HCT116 (cell line): ENCODE results near the gene SLC2A9. TPM values are rescaled to one million over a fixed set of nuclear protein-coding genes. Genes with fewer than 3 reads are reported as not detected.

ENCODE experiments used
- ATAC-seq: fragments of 200-7000 bp; cut with Tn5 transposase; 2 replicates; pipeline ENCODE4 v1.9.1; 2020; ENCODE audit warnings: mild to moderate bottlenecking, moderate library complexity
- BruUV-seq: library from RNA; stranded (reverse); fragments of 400-500 nt; replicated peaks from 2 replicates; lab custom pipeline; 2021; lab: Mats Ljungman, UMichigan
- CTCF ChIA-PET: fragments of 300-600 bp; sonication (Branson Sonifier 250); formaldehyde crosslinking; loops from one replicate; lab custom pipeline; 2021; ENCODE audit warnings: antibody characterized with exemption; lab: Charles Lee
- POLR2A ChIA-PET: fragments of 300-600, 350-600 bp; sonication (Branson Sonifier 250); formaldehyde crosslinking; loops from one replicate; lab custom pipeline; 2021; ENCODE audit warnings: antibody characterized with exemption; lab: Charles Lee
- RAD21 ChIA-PET, 2 experiments: fragments of 300-600 bp; sonication (Branson Sonifier 250); formaldehyde crosslinking; loops; one replicate each; lab custom pipeline; 2023; ENCODE audit warnings: low total read pairs in 2 of 2; ENCODE audit not compliant: uncharacterized antibody in 2 of 2, unreplicated experiment in 2 of 2, low non-redundant PET in 1 of 2; lab: Charles Lee
- DNase-seq: peaks from one replicate; pipeline ENCODE4 v3.0.0-alpha.2; 2010; ENCODE audit warnings: low read depth, low spot score
- H2AFZ ChIP-seq: fragments of 200-600 bp; shearing (Covaris generic), sonication (generic); 2 replicates; pipeline ENCODE4 v1.6.1; 2017; ENCODE audit warnings: low read depth, mixed run types, mixed read lengths, antibody characterized with exemption, low read length; ENCODE audit not compliant: poor library complexity, severe bottlenecking
- H3K27ac ChIP-seq: 2 replicates; pipeline ENCODE4 v1.5.1; 2012; ENCODE audit warnings: low read depth, low read length
- H3K27me3 ChIP-seq: fragments of 200-600 bp; sonication (generic); 2 replicates; pipeline ENCODE4 v1.6.1; 2016; ENCODE audit warnings: mixed run types, low read length, mixed read lengths; ENCODE audit not compliant: insufficient read depth
- H3K36me3 ChIP-seq, 2 experiments: fragments of 200-500 bp in 1 of 2; fragments of 200-600 bp in 1 of 2; sonication (Bioruptor generic) in 1 of 2; sonication (generic) in 1 of 2; 2 replicates each; pipeline versions ENCODE4 v1.5.1 to v1.6.1; 2014 to 2016; ENCODE audit warnings: low read length in 2 of 2, inconsistent platforms in 1 of 2, mixed read lengths in 1 of 2, mixed run types in 1 of 2; ENCODE audit not compliant: insufficient read depth in 2 of 2, control insufficient read depth in 1 of 2
- H3K4me1 ChIP-seq, 2 experiments: fragments of 200-600 bp in 1 of 2; sonication (generic) in 1 of 2; 2 replicates each; pipeline versions ENCODE4 v1.5.1 to v1.6.1; 2012 to 2017; ENCODE audit warnings: low read length in 2 of 2, inconsistent platforms in 1 of 2, mild to moderate bottlenecking in 1 of 2, mixed read lengths in 1 of 2, mixed run types in 1 of 2, moderate library complexity in 1 of 2; ENCODE audit not compliant: insufficient read depth in 2 of 2, control insufficient read depth in 1 of 2
- H3K4me2 ChIP-seq: fragments of 200-600 bp; sonication (generic); 2 replicates; pipeline ENCODE4 v1.6.1; 2017; ENCODE audit warnings: mixed run types, low read length, mixed read lengths
- H3K4me3 ChIP-seq, 2 experiments: fragments of 200-600 bp in 1 of 2; sonication (generic) in 1 of 2; replicated peaks in 1 of 2; 2 replicates each; pipeline ENCODE4 v1.5.1; 2011 to 2016; ENCODE audit warnings: low read length in 2 of 2, control low read depth in 1 of 2, low read depth in 1 of 2, mild to moderate bottlenecking in 1 of 2, mixed read lengths in 1 of 2, mixed run types in 1 of 2
- H3K79me2 ChIP-seq: fragments of 200-600 bp; sonication (generic); 2 replicates; pipeline ENCODE4 v1.6.1; 2017; ENCODE audit warnings: mild to moderate bottlenecking, mixed run types, low read length, moderate library complexity, mixed read lengths; ENCODE audit not compliant: insufficient read depth
- H3K9ac ChIP-seq: fragments of 200-600 bp; sonication (generic); 2 replicates; pipeline ENCODE4 v1.6.1; 2016; ENCODE audit warnings: low read length, mixed read lengths
- H3K9me2 ChIP-seq: fragments of 200-600 bp; sonication (generic), shearing (Covaris generic); 2 replicates; pipeline ENCODE4 v1.6.1; 2017; ENCODE audit warnings: mixed run types, mild to moderate bottlenecking, moderate library complexity; ENCODE audit not compliant: insufficient read depth
- H3K9me3 ChIP-seq, 2 experiments: fragments of 200-500 bp in 1 of 2; fragments of 200-600 bp in 1 of 2; sonication (Bioruptor generic) in 1 of 2; sonication (generic) in 1 of 2; 2 replicates each; pipeline ENCODE4 v1.6.1; 2014 to 2017; ENCODE audit warnings: low read length in 2 of 2, mixed read lengths in 2 of 2, inconsistent platforms in 1 of 2, low read depth in 1 of 2, mild to moderate bottlenecking in 1 of 2, mixed run types in 1 of 2, moderate library complexity in 1 of 2; ENCODE audit not compliant: control insufficient read depth in 1 of 2, insufficient read depth in 1 of 2
- H4K20me1 ChIP-seq: fragments of 200-600 bp; sonication (generic), shearing (Covaris generic); 2 replicates; pipeline ENCODE4 v1.6.1; 2017; ENCODE audit warnings: mixed run types, mild to moderate bottlenecking, moderate library complexity; ENCODE audit not compliant: insufficient read depth
- ATF3 ChIP-seq: IDR thresholded peaks from 2 replicates; pipeline ENCODE4 v1.6.1; 2012
- CBX3 ChIP-seq: IDR thresholded peaks from 2 replicates; pipeline ENCODE4 v1.6.1; 2012; ENCODE audit warnings: low read depth
- CEBPB ChIP-seq: IDR thresholded peaks from 2 replicates; pipeline ENCODE4 v1.6.1; 2012; ENCODE audit warnings: low read depth
- EGR1 ChIP-seq: IDR thresholded peaks from 2 replicates; pipeline ENCODE4 v1.6.1; 2012; ENCODE audit warnings: low read depth
- EZH2phosphoT487 ChIP-seq: fragments of 200-600 bp; IDR thresholded peaks from 2 replicates; pipeline ENCODE4 v1.6.1; 2018; ENCODE audit warnings: antibody characterized with exemption, borderline replicate concordance
- JUND ChIP-seq: IDR thresholded peaks from 2 replicates; pipeline ENCODE4 v1.6.1; 2012
- MAX ChIP-seq: IDR thresholded peaks from 2 replicates; pipeline ENCODE4 v1.6.1; 2012
- POLR2A ChIP-seq: IDR thresholded peaks from 2 replicates; pipeline ENCODE4 v1.7.0; 2011; ENCODE audit warnings: borderline replicate concordance; ENCODE audit not compliant: insufficient read depth, insufficient read length; ENCODE audit errors: extremely low read depth
- POLR2AphosphoS5 ChIP-seq: IDR thresholded peaks from 2 replicates; pipeline ENCODE4 v1.6.1; 2011; ENCODE audit warnings: mild to moderate bottlenecking, low read depth, low read length, moderate library complexity
- RAD21 ChIP-seq: IDR thresholded peaks from 2 replicates; pipeline ENCODE4 v1.6.1; 2012; ENCODE audit warnings: low read depth, mild to moderate bottlenecking
- REST ChIP-seq: IDR thresholded peaks from 2 replicates; pipeline ENCODE4 v1.6.1; 2012; ENCODE audit warnings: low read depth
- SIN3A ChIP-seq: IDR thresholded peaks from 2 replicates; pipeline ENCODE4 v1.6.1; 2012; ENCODE audit warnings: low read depth
- SRF ChIP-seq: IDR thresholded peaks from 2 replicates; pipeline ENCODE4 v1.6.1; 2012; ENCODE audit warnings: low read depth
- TCF7L2 ChIP-seq: IDR thresholded peaks from 2 replicates; pipeline ENCODE4 v1.7.0; 2011; ENCODE audit warnings: borderline replicate concordance, inconsistent platforms; ENCODE audit not compliant: insufficient read depth, insufficient read length; ENCODE audit errors: extremely low read depth
- intact Hi-C: fragments of 100-400 bp; cut with micrococcal nuclease; formaldehyde crosslinking; loops from 2 replicates; pipeline ENCODE4 v1.10.0; 2022
- total RNA-seq: library from RNA; stranded (reverse); gene quantifications from one replicate; pipeline ENCODE4 v1.2.1, GENCODE V29; 2021; ENCODE audit not compliant: unreplicated experiment
- TF ChIP-seq, protein P1 (sequence below), 3 experiments: fragments of 200-600 bp in 1 of 3; sonication (generic) in 1 of 3; IDR thresholded peaks in 2 of 3; conservative IDR thresholded peaks in 1 of 3; 2 replicates each; pipeline ENCODE4 v1.5.1; 2012 to 2017; ENCODE audit warnings: low read depth in 2 of 3, low read length in 2 of 3, antibody characterized with exemption in 1 of 3, borderline replicate concordance in 1 of 3, control low read depth in 1 of 3, mild to moderate bottlenecking in 1 of 3, mixed read lengths in 1 of 3, mixed run types in 1 of 3, moderate library complexity in 1 of 3; ENCODE audit not compliant: insufficient read depth in 1 of 3

The SLC2A9 gene
- total RNA-seq, 1 experiment from 2014 or later, result 2.2 TPM

DNA sequence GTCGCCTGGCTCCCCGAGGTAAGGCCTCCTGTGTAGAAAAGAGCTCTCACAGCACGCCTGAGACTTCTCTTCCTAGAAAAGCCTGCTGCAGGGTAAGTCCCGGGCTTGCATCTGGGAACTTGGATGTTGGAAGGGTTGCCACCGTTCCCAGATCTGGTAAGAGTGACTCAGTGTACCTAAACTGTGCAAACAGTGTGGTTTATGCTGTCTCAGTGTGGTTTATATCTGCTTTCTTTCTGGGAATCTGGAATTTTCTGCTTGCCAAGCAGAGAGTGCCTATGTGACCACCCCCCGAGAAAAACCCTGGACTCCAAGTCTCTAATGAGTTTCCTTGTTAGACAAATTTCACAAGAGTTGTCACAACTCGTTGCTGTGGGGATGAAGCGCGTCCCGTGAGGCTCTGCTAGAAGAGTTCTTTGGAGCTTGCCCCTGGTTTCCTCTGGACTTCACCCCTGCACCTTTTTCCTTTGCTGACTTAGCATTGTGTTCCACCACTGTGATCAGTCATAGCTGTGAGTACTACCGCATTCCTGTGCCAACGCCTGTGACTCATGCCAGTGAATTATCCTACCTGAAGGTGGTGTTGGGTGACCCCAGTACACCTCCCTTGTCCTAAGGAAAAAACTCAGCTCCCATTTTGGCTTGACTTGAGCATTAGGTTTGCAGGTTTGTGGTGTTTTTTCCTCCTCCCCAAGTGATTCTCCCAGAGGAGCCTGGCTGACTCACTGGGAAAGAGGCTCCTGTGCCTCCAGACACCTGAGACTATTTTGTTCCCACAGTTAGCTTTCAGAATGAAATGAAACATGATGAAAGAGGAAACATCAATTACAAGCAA lies 14.5 kb downstream of the SLC2A9 start (continued):
- TF ChIP-seq, protein P1, sequence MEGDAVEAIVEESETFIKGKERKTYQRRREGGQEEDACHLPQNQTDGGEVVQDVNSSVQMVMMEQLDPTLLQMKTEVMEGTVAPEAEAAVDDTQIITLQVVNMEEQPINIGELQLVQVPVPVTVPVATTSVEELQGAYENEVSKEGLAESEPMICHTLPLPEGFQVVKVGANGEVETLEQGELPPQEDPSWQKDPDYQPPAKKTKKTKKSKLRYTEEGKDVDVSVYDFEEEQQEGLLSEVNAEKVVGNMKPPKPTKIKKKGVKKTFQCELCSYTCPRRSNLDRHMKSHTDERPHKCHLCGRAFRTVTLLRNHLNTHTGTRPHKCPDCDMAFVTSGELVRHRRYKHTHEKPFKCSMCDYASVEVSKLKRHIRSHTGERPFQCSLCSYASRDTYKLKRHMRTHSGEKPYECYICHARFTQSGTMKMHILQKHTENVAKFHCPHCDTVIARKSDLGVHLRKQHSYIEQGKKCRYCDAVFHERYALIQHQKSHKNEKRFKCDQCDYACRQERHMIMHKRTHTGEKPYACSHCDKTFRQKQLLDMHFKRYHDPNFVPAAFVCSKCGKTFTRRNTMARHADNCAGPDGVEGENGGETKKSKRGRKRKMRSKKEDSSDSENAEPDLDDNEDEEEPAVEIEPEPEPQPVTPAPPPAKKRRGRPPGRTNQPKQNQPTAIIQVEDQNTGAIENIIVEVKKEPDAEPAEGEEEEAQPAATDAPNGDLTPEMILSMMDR (IDR thresholded peaks at IDR 0.05 in 2 of 3, conservative IDR thresholded peaks at IDR 0.05 in 1 of 3; ENCODE audit: borderline replicate concordance in 1 of 3, insufficient read depth in 1 of 3, low read depth in 2 of 3, low read length in 2 of 3), result no peak
- no peak for TF ChIP-seq TCF7L2
- no peak for TF ChIP-seq CEBPB
- TF ChIP-seq MAX, result no peak
- TF ChIP-seq POLR2AphosphoS5, result 0 out of 2 replicates have a peak, but pooled peaks have one; percentile 27

DNA sequence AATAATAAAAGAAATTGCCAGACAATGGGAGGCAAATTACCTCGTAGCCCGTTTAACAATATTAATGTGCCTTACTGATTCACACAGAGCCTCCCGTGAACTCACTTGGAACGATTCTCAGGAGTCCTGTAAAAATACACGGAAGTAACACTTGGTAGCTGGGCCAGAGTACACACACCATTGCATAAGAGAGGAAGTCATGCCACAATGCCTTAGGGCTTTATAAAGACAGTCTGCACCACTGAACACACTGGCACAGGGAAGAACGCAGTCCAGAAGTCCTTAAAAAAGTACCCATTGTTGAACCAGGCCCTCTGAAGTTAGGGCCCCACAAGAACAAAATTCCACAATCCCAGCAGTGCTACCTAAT lies 15.1 kb downstream of the SLC2A9 start:
- ATAC-seq, result no peak
- Histone ChIP-seq H3K9me3 (no peaks in the 10 kb centered on the region), H3K27me3 (no peaks in the 10 kb centered on the region), H3K79me2 (no peaks in the 10 kb centered on the region), H3K27ac (peak overlapping the region; percentile 17; the same call in 1 of the 2 replicates), H3K4me3 (no peak overlapping the region), H4K20me1 (no peaks in the 10 kb centered on the region), H3K4me2 (peak overlapping the region; percentile 62), H3K9ac (no peak overlapping the region), H3K4me1 (peaks cover 24 to 31% of the 10 kb centered on the region in 2 experiments), H3K9me2 (no peaks in the 10 kb centered on the region), H3K36me3 (no peaks in the 10 kb centered on the region), H2AFZ (no peak overlapping the region)
- no peak for DNase-seq
- ChIA-PET RAD21 (no interaction called here), CTCF (interaction anchor here (1.6 kb wide), 1 partner anchor 9 kb away, joined by 15 read pairs; no protein-coding TSS in a partner anchor), POLR2A (no interaction called here)
- intact Hi-C loops, result no loop called here
- BruUV-seq, result no TSS peak
- TF ChIP-seq SRF (no peak), RAD21 (no peak), EGR1 (no peak), CBX3 (no peak), MAX (no peak), POLR2A (no peak), ATF3 (no peak), EZH2phosphoT487 (no peak), CEBPB (no peak), SIN3A (no peak), JUND (no peak), REST (no peak)
- TF ChIP-seq, protein P1 (IDR thresholded peaks at IDR 0.05 in 2 of 3, conservative IDR thresholded peaks at IDR 0.05 in 1 of 3; ENCODE audit: borderline replicate concordance in 1 of 3, insufficient read depth in 1 of 3, low read depth in 2 of 3, low read length in 2 of 3), result no peak
